ENCODE results near the gene ZBTB37. TPM values are rescaled to one million over a fixed set of nuclear protein-coding genes. Genes with fewer than 3 reads are reported as not detected.

The ZBTB37 gene
- total RNA-seq, 4 donors from 2014 or later = 7.1 to 31.3 (median 11.2) TPM

DNA sequence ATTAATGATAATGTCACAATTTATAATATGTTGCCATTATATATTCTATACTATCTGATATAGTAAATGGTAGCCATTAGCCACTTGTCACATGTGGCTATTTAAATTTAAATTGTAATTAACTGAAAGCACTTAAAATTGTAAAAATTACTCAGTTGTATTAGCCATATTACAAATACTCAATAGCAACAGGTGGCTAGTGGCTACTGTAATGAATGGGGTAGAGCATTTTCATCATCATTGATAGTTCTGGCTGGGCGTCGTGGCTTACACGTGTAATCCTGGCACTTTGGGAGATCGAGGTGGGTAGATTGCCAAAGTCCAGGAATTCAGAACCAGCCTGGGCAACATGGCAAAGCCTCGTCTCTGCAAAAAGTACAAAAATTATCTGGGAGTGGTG lies 16.5 kb downstream of the ZBTB37 start:
- intact Hi-C loops (cut with DNase I; ENCODE audit: low total_unique reads) = no loop called here
- H3K4me1 ChIP-seq = no peaks in the 10 kb centered on the region

DNA sequence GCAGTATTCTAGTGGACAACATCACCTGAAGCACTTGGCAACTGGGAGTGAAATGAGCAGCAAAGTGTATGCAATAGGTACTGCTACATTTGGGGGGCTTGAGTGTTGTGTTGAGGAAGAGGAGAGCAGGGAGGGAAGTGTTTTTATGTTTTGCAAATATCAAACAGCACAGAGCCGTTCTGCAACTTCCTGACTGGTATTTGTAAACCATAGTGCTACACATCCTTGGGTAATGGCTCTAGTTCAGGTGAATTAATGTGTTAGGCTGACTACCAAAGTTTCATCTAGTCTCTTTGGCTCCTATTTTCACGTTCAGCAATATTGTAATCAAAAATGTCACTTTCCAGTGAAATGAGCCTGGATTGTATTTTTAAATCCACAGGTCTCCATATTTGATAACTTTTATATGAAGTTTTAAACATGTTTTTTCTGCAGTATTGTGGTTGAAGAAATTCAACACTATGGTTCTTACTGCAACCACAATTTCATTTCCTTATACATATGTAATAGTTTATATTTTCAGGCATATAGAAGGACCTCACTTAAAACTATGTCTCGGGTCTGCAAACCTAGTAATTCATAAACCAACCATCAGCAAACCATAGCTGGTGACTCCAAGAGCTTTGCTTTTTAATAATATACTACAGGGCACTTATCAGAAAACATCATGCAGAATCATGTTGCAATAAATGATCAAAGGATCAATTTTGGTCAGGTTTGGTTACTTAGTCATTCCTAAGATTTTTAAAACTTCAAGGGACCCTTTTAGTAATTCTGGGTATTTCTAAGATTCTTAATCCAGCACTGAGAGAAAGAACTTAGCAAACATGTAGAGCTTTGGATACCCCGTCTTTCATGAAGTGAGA lies 18.8 kb downstream of the ZBTB37 start:
- intact Hi-C loops (cut with DNase I; ENCODE audit: low total_unique reads) = no loop called here
- Histone ChIP-seq H3K27me3 (no peaks in the 10 kb centered on the region), H3K4me1 (no peaks in the 10 kb centered on the region)

More for the DNA sequence above, 16.5 kb downstream of the ZBTB37 start:
- Histone ChIP-seq H3K9me3 (no peaks in the 10 kb centered on the region), H3K27ac (no peak overlapping the region), H3K27me3 (no peaks in the 10 kb centered on the region), H3K36me3 (no peaks in the 10 kb centered on the region), H3K4me3 (no peak overlapping the region)
- DNase-seq = no peak
- TF ChIP-seq, protein P1, sequence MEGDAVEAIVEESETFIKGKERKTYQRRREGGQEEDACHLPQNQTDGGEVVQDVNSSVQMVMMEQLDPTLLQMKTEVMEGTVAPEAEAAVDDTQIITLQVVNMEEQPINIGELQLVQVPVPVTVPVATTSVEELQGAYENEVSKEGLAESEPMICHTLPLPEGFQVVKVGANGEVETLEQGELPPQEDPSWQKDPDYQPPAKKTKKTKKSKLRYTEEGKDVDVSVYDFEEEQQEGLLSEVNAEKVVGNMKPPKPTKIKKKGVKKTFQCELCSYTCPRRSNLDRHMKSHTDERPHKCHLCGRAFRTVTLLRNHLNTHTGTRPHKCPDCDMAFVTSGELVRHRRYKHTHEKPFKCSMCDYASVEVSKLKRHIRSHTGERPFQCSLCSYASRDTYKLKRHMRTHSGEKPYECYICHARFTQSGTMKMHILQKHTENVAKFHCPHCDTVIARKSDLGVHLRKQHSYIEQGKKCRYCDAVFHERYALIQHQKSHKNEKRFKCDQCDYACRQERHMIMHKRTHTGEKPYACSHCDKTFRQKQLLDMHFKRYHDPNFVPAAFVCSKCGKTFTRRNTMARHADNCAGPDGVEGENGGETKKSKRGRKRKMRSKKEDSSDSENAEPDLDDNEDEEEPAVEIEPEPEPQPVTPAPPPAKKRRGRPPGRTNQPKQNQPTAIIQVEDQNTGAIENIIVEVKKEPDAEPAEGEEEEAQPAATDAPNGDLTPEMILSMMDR (IDR thresholded peaks at IDR 0.05) = no peak
- no peak for TF ChIP-seq POLR2A (IDR thresholded peaks at IDR 0.05)

DNA sequence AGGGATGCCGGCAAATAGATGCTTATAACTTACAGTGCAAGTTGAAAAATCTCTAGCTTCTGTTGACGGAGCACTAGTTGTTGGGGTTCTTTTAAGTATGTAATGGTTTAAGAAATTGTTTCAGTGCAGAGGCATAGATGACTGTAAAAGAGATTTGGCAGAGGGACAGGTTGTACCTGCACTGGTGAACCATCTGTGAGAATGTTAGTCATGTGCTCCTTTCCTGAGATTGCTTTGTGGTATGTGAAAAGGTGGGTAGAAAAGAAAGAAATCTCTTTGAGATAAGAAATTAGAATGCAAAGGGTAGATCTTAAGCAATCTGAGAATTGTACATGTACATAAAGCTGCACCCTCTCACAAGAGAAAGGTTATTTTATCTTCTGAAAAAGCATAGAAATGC lies 19.4 kb downstream of the ZBTB37 start:
- Histone ChIP-seq H3K4me1 (no peaks in the 10 kb centered on the region), H3K9me3 (no peaks in the 10 kb centered on the region), H3K27me3 (no peaks in the 10 kb centered on the region), H3K36me3 (no peaks in the 10 kb centered on the region), H3K27ac (no peak overlapping the region), H3K4me3 (no peak overlapping the region)
- no peak for DNase-seq
- no peak for TF ChIP-seq POLR2A (IDR thresholded peaks at IDR 0.05)
- TF ChIP-seq, protein P1 (IDR thresholded peaks at IDR 0.05) = no peak
- intact Hi-C loops (cut with DNase I; ENCODE audit: low total_unique reads) = no loop called here

More for the DNA sequence above, 18.8 kb downstream of the ZBTB37 start:
- no peaks in the 10 kb centered on the region for H3K9me3 ChIP-seq
- no peak for DNase-seq
- no peak overlapping the region for H3K4me3 ChIP-seq
- TF ChIP-seq, protein P1 (IDR thresholded peaks at IDR 0.05) = no peak
- H3K36me3 ChIP-seq = no peaks in the 10 kb centered on the region
- no peak overlapping the region for H3K27ac ChIP-seq

DNA sequence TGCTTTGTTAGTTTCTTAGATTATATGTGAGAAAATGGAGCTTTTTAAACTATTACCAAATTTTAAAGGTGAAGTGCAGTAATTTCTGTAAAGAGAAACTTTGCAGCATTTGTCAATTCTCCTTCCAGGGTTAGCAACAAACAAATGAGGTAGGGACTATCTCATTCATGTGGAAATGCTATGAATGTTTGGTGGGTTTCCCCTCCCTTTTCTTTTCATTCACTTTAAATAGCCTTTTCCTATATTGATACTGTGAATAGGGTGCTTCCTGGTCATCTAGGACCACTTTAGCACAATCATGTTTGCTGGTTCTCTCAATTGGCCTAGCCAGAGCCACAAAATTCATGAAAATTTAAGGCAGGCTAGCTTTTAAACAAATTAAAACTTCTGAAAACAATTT lies 20.6 kb downstream of the ZBTB37 start:
- no peaks in the 10 kb centered on the region for H3K36me3 ChIP-seq
- DNase-seq = no peak
- no peaks in the 10 kb centered on the region for H3K27me3 ChIP-seq
- H3K4me3 ChIP-seq = no peak overlapping the region
- intact Hi-C loops (cut with DNase I; ENCODE audit: low total_unique reads) = no loop called here
- H3K9me3 ChIP-seq = no peaks in the 10 kb centered on the region
- H3K27ac ChIP-seq = no peak overlapping the region
- no peaks in the 10 kb centered on the region for H3K4me1 ChIP-seq
- TF ChIP-seq, protein P1 (IDR thresholded peaks at IDR 0.05) = no peak
- no peak for TF ChIP-seq POLR2A (IDR thresholded peaks at IDR 0.05)

DNA sequence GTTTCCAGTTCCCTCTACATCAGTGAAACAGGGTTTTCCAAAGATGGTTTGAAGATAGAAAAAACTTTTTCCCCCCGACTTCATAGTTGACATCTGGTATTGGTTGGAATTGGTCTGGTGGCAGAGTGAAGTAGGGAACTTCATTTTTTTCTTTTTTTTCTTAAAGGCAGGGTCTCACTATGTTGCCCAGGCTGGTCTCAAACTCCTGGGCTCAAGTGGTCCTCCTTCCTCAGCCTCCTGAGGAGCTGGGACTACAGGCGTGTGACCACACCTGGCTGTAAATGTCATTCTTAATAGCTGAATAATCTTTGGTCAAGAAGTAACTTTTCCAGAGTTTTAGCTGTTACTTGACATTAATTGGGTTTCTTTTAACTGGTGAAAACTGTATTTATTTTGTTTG lies 21.7 kb downstream of the ZBTB37 start:
- H3K4me1 ChIP-seq = no peaks in the 10 kb centered on the region
- no peak for TF ChIP-seq POLR2A (IDR thresholded peaks at IDR 0.05)
- TF ChIP-seq, protein P1 (IDR thresholded peaks at IDR 0.05) = no peak
- DNase-seq = no peak
- H3K4me3 ChIP-seq = no peak overlapping the region
- H3K36me3 ChIP-seq = no peaks in the 10 kb centered on the region
- no peaks in the 10 kb centered on the region for H3K9me3 ChIP-seq
- H3K27ac ChIP-seq = no peak overlapping the region
- no peaks in the 10 kb centered on the region for H3K27me3 ChIP-seq
- intact Hi-C loops (cut with DNase I; ENCODE audit: low total_unique reads) = no loop called here
